GM12865 (cell line): ENCODE measurements around the gene LIAS.

Experiments
- DNase-seq: peaks from one replicate; pipeline ENCODE4 v3.0.0; 2010; ENCODE audit warnings: low read depth
- H3K4me3 ChIP-seq: 2 replicates; pipeline ENCODE4 v1.5.1; 2011; ENCODE audit warnings: mild to moderate bottlenecking, low read depth, low read length, control low read depth
- TF ChIP-seq, protein P1 (sequence below): IDR thresholded peaks from 2 replicates; pipeline ENCODE4 v1.5.1; 2011; ENCODE audit warnings: low read length, control low read depth, low read depth, inconsistent platforms; ENCODE audit not compliant: insufficient read depth; ENCODE audit errors: missing control alignments

The LIAS gene

DNA sequence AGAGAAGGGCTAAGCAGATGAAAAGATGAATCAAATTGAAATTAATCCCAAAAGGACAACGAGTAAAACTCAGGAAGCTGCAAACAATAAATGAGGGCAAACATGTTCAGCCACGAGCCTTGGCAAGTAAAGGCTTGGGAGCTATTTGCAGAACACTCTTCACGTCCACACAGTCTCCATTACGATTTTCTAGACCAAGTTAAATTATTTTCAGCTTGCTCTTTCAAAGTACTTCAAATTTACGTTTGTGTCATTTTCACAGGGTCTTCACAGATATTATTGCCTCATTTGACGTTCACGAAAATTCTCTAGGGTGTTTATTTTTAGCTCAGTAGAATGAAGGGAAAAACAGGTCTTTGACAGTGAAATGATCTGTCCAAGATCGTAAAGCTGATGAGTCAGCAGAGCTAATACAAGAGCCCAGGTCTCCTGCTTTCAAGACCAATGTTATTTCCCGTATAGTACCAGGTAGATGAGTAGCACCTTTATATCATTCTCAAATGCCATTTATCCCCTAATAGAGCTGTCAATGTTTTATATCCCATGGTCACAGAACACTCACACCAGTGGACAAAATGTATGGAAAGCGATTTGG lies 31.2 kb upstream of the LIAS start:
- TF ChIP-seq, protein P1, sequence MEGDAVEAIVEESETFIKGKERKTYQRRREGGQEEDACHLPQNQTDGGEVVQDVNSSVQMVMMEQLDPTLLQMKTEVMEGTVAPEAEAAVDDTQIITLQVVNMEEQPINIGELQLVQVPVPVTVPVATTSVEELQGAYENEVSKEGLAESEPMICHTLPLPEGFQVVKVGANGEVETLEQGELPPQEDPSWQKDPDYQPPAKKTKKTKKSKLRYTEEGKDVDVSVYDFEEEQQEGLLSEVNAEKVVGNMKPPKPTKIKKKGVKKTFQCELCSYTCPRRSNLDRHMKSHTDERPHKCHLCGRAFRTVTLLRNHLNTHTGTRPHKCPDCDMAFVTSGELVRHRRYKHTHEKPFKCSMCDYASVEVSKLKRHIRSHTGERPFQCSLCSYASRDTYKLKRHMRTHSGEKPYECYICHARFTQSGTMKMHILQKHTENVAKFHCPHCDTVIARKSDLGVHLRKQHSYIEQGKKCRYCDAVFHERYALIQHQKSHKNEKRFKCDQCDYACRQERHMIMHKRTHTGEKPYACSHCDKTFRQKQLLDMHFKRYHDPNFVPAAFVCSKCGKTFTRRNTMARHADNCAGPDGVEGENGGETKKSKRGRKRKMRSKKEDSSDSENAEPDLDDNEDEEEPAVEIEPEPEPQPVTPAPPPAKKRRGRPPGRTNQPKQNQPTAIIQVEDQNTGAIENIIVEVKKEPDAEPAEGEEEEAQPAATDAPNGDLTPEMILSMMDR = no peak
- DNase-seq = no peak
- no peak overlapping the region for H3K4me3 ChIP-seq

- no peak for DNase-seq
- no peak overlapping the region for H3K4me3 ChIP-seq
- TF ChIP-seq, protein P1 = no peak
Observed at GRCh38 chr4:39429476-39430334, 29.2 kb upstream of the LIAS start.

- H3K4me3 ChIP-seq = no peak overlapping the region
- no peak for DNase-seq
- TF ChIP-seq, protein P1 = no peak
Observed at GRCh38 chr4:39433878-39434492, 24.9 kb upstream of the LIAS start.

DNA sequence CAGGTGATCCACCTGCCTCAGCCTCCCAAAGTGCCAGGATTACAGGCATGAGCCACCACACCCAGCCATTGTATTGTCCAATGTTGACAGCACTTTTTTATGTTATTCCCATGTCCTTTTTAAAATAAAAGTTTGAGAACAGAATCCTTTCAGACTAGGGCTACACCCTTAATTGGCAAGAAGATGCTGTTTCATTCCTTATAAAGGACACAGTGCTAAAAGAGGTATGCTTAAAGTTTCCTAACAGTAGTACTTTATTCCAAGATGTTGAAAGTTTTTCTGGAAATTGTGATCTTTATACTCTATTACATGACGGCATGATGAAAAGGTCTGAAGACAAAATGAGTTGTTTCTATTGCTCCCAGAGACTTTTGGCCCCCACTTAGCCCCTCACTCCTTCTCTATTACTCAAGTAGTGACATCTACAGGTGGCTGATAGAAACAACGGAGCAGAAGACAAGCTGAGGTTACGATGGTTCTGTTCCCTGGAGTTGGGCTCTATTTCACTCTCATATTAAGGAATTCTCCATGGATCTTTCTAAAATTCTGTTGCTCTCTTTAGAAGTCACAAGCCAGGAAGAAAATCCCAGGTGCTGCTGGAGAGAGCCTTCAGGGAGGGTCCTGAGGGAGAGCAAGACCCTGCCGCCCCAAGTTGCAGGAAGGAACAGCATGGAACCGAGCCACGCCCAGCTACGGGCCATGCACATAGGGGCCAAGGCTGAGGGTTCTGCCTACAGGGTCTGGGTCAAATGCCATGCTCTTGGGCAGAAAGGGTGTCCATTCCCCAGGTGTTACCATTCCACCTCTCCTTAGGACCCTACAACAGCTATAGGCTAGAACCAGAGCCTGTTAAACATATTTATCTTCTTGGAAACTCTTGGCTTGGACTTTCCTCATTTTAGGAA lies 22.9 kb upstream of the LIAS start:
- TF ChIP-seq, protein P1 = peak; percentile 6
- no peak for DNase-seq
- no peak overlapping the region for H3K4me3 ChIP-seq

- H3K4me3 ChIP-seq = no peak overlapping the region
- no peak for DNase-seq
- TF ChIP-seq, protein P1 = no peak
Observed at GRCh38 chr4:39441593-39441992, 17.3 kb upstream of the LIAS start.

GRCh38 chr4:39442998-39443397 lies 15.9 kb upstream of the LIAS start:
- TF ChIP-seq, protein P1 = no peak
- H3K4me3 ChIP-seq = no peak overlapping the region
- no peak for DNase-seq
